ENCODE data around the gene HSPB8.

HSPB8 gene

GRCh38 chr12:119171291-119171690 is 7.4 kb upstream of the HSPB8 start:
- DNase-seq (ENCODE audit: low read depth in 3 of 3), result no peak

GRCh38 chr12:119171691-119172425 is 6.9 kb upstream of the HSPB8 start:
- no peak for DNase-seq (ENCODE audit: low read depth in 3 of 3)

- no peak for DNase-seq (ENCODE audit: low read depth in 3 of 3)
Measured at GRCh38 chr12:119175081-119175480, 3.6 kb upstream of the HSPB8 start.

- DNase-seq (ENCODE audit: low read depth in 3 of 3), result no peak
Measured at GRCh38 chr12:119176267-119177055, 2.3 kb upstream of the HSPB8 start.

GRCh38 chr12:119177056-119177325 is 1.7 kb upstream of the HSPB8 start:
- DNase-seq (ENCODE audit: low read depth in 3 of 3), result no peak

GRCh38 chr12:119177724-119178380 is 879 bp upstream of the HSPB8 start:
- DNase-seq (ENCODE audit: low read depth in 3 of 3), result no peak

- no peak for DNase-seq (ENCODE audit: low read depth in 3 of 3)
Measured at GRCh38 chr12:119179335-119180021, 747 bp downstream of the HSPB8 start.

GRCh38 chr12:119180380-119181040 is 1.8 kb downstream of the HSPB8 start:
- DNase-seq (ENCODE audit: low read depth in 3 of 3), result no peak

- DNase-seq (ENCODE audit: low read depth in 3 of 3), result no peak
Measured at GRCh38 chr12:119181202-119181601, 2.5 kb downstream of the HSPB8 start.

- DNase-seq (ENCODE audit: low read depth in 3 of 3), result no peak
Measured at GRCh38 chr12:119181944-119182343, 3.2 kb downstream of the HSPB8 start.

GRCh38 chr12:119182701-119183493 is 4.2 kb downstream of the HSPB8 start:
- DNase-seq (ENCODE audit: low read depth in 3 of 3), result no peak

- DNase-seq (ENCODE audit: low read depth in 3 of 3), result no peak
Measured at GRCh38 chr12:119183942-119184695, 5.4 kb downstream of the HSPB8 start.

- DNase-seq (ENCODE audit: low read depth in 3 of 3), result no peak
Measured at GRCh38 chr12:119195256-119195655, 16.5 kb downstream of the HSPB8 start.

GRCh38 chr12:119198440-119198839 is 19.7 kb downstream of the HSPB8 start:
- DNase-seq (ENCODE audit: low read depth in 3 of 3), result no peak

- no peak for DNase-seq (ENCODE audit: low read depth in 3 of 3)
Measured at GRCh38 chr12:119200601-119201000, 21.9 kb downstream of the HSPB8 start.

GRCh38 chr12:119201789-119202543 is 23.2 kb downstream of the HSPB8 start:
- no peak for DNase-seq (ENCODE audit: low read depth in 3 of 3)

GRCh38 chr12:119202544-119202943 is 23.8 kb downstream of the HSPB8 start:
- no peak for DNase-seq (ENCODE audit: low read depth in 3 of 3)

- DNase-seq (ENCODE audit: low read depth in 3 of 3), result no peak
Measured at GRCh38 chr12:119204131-119204530, 25.4 kb downstream of the HSPB8 start.

GRCh38 chr12:119204671-119205285 is 26.0 kb downstream of the HSPB8 start:
- no peak for DNase-seq (ENCODE audit: low read depth in 3 of 3)
